Activated B cell treated with CpG ODN at 0.5 μM for 24 hours (primary cell): ENCODE measurements around the gene PSMD14. TPM values are rescaled to one million over a fixed set of nuclear protein-coding genes. Genes with fewer than 3 reads are reported as not detected.

Experiments used
- ATAC-seq: fragments of 200-7000 bp; cut with Tn5 transposase; one replicate; pipeline ENCODE4 v1.10.0; 2021; ENCODE audit warnings: low read depth, mild to moderate bottlenecking, moderate library complexity
- CTCF ChIA-PET: fragments of 350-600 bp; sonication (Branson Sonifier 250); formaldehyde crosslinking; loops from one replicate; lab custom pipeline; 2021; ENCODE audit warnings: antibody characterized with exemption; lab: Charles Lee
- POLR2A ChIA-PET: fragments of 350-600 bp; sonication (Branson Sonifier 250); formaldehyde crosslinking; loops from one replicate; lab custom pipeline; 2021; ENCODE audit warnings: antibody characterized with exemption; lab: Charles Lee
- DNase-seq: peaks from one replicate; pipeline ENCODE4 v3.0.0; 2022
- H3K27ac Mint-ChIP-seq: one replicate; pipeline ENCODE4 v1.8.0; 2020; ENCODE audit warnings: mixed read lengths
- H3K27me3 Mint-ChIP-seq: one replicate; pipeline ENCODE4 v1.8.0; 2021; ENCODE audit warnings: mixed read lengths
- H3K36me3 Mint-ChIP-seq: one replicate; pipeline ENCODE4 v1.8.0; 2021; ENCODE audit warnings: low read depth, mixed read lengths
- H3K4me1 Mint-ChIP-seq: one replicate; pipeline ENCODE4 v1.8.0; 2021; ENCODE audit warnings: mixed read lengths
- H3K4me3 Mint-ChIP-seq: one replicate; pipeline ENCODE4 v1.8.0; 2020; ENCODE audit warnings: mild to moderate bottlenecking, mixed read lengths
- H3K9me3 Mint-ChIP-seq: one replicate; pipeline ENCODE4 v1.8.0; 2020; ENCODE audit warnings: mixed read lengths
- intact Hi-C: fragments of 100-400 bp; cut with micrococcal nuclease; formaldehyde crosslinking; loops from one replicate; pipeline ENCODE4 v1.15.1; 2024
- total RNA-seq: library from RNA; stranded (reverse); gene quantifications from 2 replicates; pipeline ENCODE4 v1.2.3, GENCODE V29; 2022
- TF ChIP-seq, protein P1 (sequence below): fragments of 200-600 bp; IDR thresholded peaks from one replicate; pipeline ENCODE4 v1.8.0; 2022; ENCODE audit warnings: antibody characterized with exemption, mild to moderate bottlenecking

Gene PSMD14
- total RNA-seq, 1 donor from 2014 or later, result 55.1 TPM

DNA sequence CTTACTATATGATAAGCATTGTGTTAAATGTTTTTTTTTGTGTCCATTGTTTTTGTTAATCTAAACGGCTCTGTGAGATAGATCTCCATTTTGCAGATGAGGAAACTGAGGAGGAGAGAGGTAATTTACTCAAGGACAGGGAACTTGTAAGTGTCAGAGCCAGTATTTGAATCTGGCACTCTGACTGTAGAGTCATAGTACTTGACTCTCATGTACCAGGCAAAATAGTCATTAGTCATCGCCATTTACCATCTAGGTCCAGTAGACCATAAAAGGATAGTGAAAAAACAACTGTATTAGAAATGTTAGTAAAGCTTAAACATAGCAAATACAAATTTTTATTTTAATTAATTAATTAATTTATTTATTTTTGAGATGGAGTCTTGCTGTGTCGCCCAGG is 4.8 kb downstream of the PSMD14 start:
- Mint-ChIP-seq H3K36me3 (peaks cover 29% of the 10 kb centered on the region), H3K4me3 (no peak overlapping the region), H3K4me1 (peaks cover 27% of the 10 kb centered on the region), H3K27me3 (no peaks in the 10 kb centered on the region), H3K9me3 (no peaks in the 10 kb centered on the region), H3K27ac (no peak overlapping the region)
- ATAC-seq (no peak), DNase-seq (no peak)
- ChIA-PET CTCF (no interaction called here), POLR2A (no interaction called here)
- intact Hi-C loops, result no loop called here
- TF ChIP-seq, protein P1, sequence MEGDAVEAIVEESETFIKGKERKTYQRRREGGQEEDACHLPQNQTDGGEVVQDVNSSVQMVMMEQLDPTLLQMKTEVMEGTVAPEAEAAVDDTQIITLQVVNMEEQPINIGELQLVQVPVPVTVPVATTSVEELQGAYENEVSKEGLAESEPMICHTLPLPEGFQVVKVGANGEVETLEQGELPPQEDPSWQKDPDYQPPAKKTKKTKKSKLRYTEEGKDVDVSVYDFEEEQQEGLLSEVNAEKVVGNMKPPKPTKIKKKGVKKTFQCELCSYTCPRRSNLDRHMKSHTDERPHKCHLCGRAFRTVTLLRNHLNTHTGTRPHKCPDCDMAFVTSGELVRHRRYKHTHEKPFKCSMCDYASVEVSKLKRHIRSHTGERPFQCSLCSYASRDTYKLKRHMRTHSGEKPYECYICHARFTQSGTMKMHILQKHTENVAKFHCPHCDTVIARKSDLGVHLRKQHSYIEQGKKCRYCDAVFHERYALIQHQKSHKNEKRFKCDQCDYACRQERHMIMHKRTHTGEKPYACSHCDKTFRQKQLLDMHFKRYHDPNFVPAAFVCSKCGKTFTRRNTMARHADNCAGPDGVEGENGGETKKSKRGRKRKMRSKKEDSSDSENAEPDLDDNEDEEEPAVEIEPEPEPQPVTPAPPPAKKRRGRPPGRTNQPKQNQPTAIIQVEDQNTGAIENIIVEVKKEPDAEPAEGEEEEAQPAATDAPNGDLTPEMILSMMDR, result no peak

DNA sequence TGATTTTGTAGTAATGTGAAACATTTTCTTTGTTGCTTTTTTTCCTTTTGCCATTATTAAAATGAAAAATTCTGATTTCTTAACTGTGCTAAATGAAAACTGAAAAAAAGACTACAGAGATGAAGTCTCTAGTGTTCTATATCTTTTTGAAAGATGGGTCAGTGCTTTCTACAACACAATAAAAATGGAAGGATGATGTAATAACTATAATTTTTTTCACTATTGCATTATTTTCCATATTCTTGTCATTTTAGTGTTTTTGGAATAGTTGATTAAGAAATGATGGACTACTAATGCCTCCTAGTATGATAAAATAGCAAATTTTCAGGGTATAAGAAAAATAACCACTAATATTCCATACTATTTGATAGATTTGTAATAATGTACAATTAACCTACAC is 7.2 kb downstream of the PSMD14 start:
- ChIA-PET POLR2A (no interaction called here), CTCF (no interaction called here)
- TF ChIP-seq, protein P1, result no peak
- peaks cover 32% of the 10 kb centered on the region for H3K36me3 Mint-ChIP-seq
- no peaks in the 10 kb centered on the region for H3K9me3 Mint-ChIP-seq
- DNase-seq (no peak), ATAC-seq (no peak)
- no peak overlapping the region for H3K4me3 Mint-ChIP-seq
- no peak overlapping the region for H3K27ac Mint-ChIP-seq
- no peaks in the 10 kb centered on the region for H3K27me3 Mint-ChIP-seq
- H3K4me1 Mint-ChIP-seq, result peaks cover 11% of the 10 kb centered on the region
- intact Hi-C loops, result no loop called here

DNA sequence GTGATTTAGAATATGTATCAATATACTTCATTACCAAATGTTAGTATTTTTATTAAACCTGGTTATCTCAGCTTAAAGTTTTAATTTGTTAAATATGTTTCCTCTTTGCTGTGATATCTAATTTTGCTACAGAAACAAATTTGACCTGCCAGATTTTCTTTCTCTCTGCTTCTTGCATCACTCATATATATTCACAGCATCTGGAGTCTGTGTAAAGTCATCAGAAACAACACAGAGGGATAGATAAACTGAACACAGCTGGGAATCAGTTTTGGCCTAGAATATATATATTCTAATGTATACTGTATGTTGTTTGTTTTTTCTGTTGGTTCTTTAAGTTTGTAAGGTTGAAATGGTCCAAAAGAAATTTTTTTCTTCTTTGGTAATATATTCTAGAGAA is 8.5 kb downstream of the PSMD14 start:
- no peak for ATAC-seq
- intact Hi-C loops, result no loop called here
- CTCF ChIA-PET, result no interaction called here

DNA sequence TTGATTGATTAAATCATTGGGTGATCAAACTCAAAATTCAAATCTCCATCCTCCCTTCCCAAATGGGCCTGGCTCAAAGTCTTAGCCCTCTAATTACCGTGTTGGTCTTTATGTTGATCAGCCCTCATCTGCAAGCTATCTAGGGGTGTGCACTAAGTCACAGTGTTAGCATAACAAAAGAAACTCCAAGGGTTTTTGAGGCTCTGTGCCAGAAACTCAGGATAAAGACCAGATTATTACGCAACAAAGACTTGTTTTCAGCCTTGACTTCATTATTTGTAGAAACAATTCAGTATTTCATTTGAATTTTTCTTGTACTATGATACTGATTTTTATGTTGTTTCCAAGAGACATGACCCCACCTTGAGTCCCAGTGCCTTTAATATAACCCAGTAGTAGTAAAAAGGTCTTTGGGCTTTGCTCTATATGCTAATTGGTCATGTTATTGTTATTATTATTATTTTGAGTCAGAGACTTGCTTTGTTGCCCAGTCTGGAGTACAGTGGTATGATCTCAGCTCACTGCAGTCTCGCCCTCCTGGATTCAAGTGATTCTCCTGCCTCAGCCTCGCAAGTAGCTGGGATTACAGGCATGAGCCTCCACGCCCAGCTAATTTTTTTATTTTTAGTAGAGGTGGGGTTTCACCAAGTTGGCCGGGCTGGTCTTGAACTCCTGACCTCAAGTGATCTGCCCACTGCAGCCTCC is 13.9 kb downstream of the PSMD14 start:
- H3K36me3 Mint-ChIP-seq, result peaks cover 57% of the 10 kb centered on the region
- H3K27ac Mint-ChIP-seq, result no peak overlapping the region
- CTCF ChIA-PET, result interaction anchor here (0.6 kb wide), 1 partner anchor 37 kb away, joined by 3 read pairs; no protein-coding TSS in a partner anchor
- POLR2A ChIA-PET, result no interaction called here
- H3K27me3 Mint-ChIP-seq, result no peaks in the 10 kb centered on the region
- no peak overlapping the region for H3K4me3 Mint-ChIP-seq
- H3K9me3 Mint-ChIP-seq, result no peaks in the 10 kb centered on the region
- DNase-seq (no peak), ATAC-seq (no peak)
- TF ChIP-seq, protein P1, result no peak
- H3K4me1 Mint-ChIP-seq, result no peaks in the 10 kb centered on the region
- intact Hi-C loops, result no loop called here

More for the DNA sequence above, 8.5 kb downstream of the PSMD14 start:
- Mint-ChIP-seq H3K9me3 (no peaks in the 10 kb centered on the region), H3K4me1 (peaks cover 7% of the 10 kb centered on the region), H3K36me3 (peaks cover 40% of the 10 kb centered on the region), H3K4me3 (no peak overlapping the region), H3K27ac (no peak overlapping the region), H3K27me3 (no peaks in the 10 kb centered on the region)
- TF ChIP-seq, protein P1, result no peak
- POLR2A ChIA-PET, result no interaction called here
- DNase-seq, result no peak

DNA sequence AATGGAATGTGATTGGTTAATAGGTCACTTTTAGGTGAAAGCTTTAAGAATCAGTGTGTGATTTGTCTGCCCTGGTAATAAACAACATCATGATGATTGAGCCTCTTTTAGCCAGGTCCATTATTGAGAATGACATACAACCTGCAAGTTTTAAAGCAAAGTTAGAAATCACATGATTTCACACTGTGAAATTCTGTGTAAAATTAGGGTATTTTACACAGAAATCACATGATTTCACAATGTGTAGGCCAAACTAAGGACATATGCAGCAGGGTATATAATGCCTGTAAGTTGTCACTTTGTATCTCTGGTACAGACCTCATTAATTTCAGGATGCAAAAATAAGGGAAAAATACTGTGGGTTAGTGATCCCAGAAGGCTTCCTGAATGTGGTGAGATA is 16.7 kb downstream of the PSMD14 start:
- no peak for DNase-seq
- TF ChIP-seq, protein P1, result no peak
- no peaks in the 10 kb centered on the region for H3K9me3 Mint-ChIP-seq
- ChIA-PET CTCF (no interaction called here), POLR2A (no interaction called here)
- H3K27ac Mint-ChIP-seq, result no peak overlapping the region
- H3K4me3 Mint-ChIP-seq, result no peak overlapping the region
- no peak for ATAC-seq
- H3K27me3 Mint-ChIP-seq, result no peaks in the 10 kb centered on the region
- peaks cover 45% of the 10 kb centered on the region for H3K36me3 Mint-ChIP-seq
- intact Hi-C loops, result no loop called here
- H3K4me1 Mint-ChIP-seq, result no peaks in the 10 kb centered on the region
